Smooth muscle cell of the brain vasculature (primary cell): ENCODE measurements around the gene RENBP.

Experiments used
- DNase-seq: peaks from one replicate; pipeline ENCODE4 v3.0.0-alpha.2; 2012; ENCODE audit warnings: low read depth, low spot score

The RENBP gene

GRCh38 chrX:153921070-153921469 is 23.4 kb downstream of the RENBP start:
- no peak for DNase-seq

GRCh38 chrX:153920546-153920945 is 23.9 kb downstream of the RENBP start:
- DNase-seq, result no peak

GRCh38 chrX:153919281-153919680 is 25.2 kb downstream of the RENBP start:
- DNase-seq, result no peak

- DNase-seq, result no peak
Observed at GRCh38 chrX:153917869-153918268, 26.6 kb downstream of the RENBP start.

- no peak for DNase-seq
Observed at GRCh38 chrX:153913701-153914100, 30.7 kb downstream of the RENBP start.

- DNase-seq, result no peak
Observed at GRCh38 chrX:153913211-153913610, 31.2 kb downstream of the RENBP start.

- DNase-seq, result no peak
Observed at GRCh38 chrX:153911798-153912197, 32.6 kb downstream of the RENBP start.

GRCh38 chrX:153910446-153910845 is 34.0 kb downstream of the RENBP start:
- no peak for DNase-seq

GRCh38 chrX:153909980-153910360 is 34.5 kb downstream of the RENBP start:
- DNase-seq, result no peak

GRCh38 chrX:153909024-153909979 is 35.1 kb downstream of the RENBP start:
- no peak for DNase-seq

GRCh38 chrX:153908219-153908860 is 36.1 kb downstream of the RENBP start:
- DNase-seq, result no peak

GRCh38 chrX:153907456-153907855 is 37.0 kb downstream of the RENBP start:
- DNase-seq, result no peak

GRCh38 chrX:153906126-153906917 is 38.1 kb downstream of the RENBP start:
- no peak for DNase-seq

- DNase-seq, result no peak
Observed at GRCh38 chrX:153905481-153906095, 38.9 kb downstream of the RENBP start.

GRCh38 chrX:153903991-153904957 is 40.2 kb downstream of the RENBP start, which contains the start of gene AVPR2:
AVPR2 (plus strand) TSS chrX:153904673; CDS start chrX:153905146, 473 bp downstream.
- no peak for DNase-seq

- DNase-seq, result no peak
Observed at GRCh38 chrX:153903238-153903980, 41.0 kb downstream of the RENBP start.

- no peak for DNase-seq
Observed at GRCh38 chrX:153902385-153902784, 42.1 kb downstream of the RENBP start.

- DNase-seq, result no peak
Observed at GRCh38 chrX:153901753-153902140, 42.7 kb downstream of the RENBP start.

- DNase-seq, result no peak
Observed at GRCh38 chrX:153900831-153901752, 43.4 kb downstream of the RENBP start.
